ENCODE measurements around the gene PPP2R5E.
A peak's percentile ranks its signal among the peaks of the same experiment; 100 is the strongest.

GRCh38 chr14:63388766-63389431 is 154.3 kb downstream of the PPP2R5E start:
- TF ChIP-seq MAX (IDR thresholded peaks at IDR 0.05; ENCODE audit: low read depth, low read length) (no peak), CTCF (IDR thresholded peaks at IDR 0.05; ENCODE audit: low read depth, low read length) (peak; percentile 72)

All from NB4 (cell line).